ENCODE data around the gene PDS5B. TPM values are rescaled to one million over a fixed set of nuclear protein-coding genes. Genes with fewer than 3 reads are reported as not detected.

PDS5B gene
- total and polyA plus RNA-seq, 4 donors, result 39.1 to 136 (median 56.8) TPM

- no peaks in the 10 kb centered on the region for H3K4me1 ChIP-seq (ENCODE audit: control insufficient read depth, insufficient read depth, low read length)
- no peaks in the 10 kb centered on the region for H3K36me3 ChIP-seq (ENCODE audit: control insufficient read depth, insufficient read depth, low read length)
- no peak overlapping the region for H3K27ac ChIP-seq (ENCODE audit: low read depth, low read length)
- no peak overlapping the region for H3K4me3 ChIP-seq (ENCODE audit: low read depth, low read length)
- no CpG with 5 or more reads among the region's 5 CpGs for WGBS (ENCODE audit: insufficient coverage)
- H3K27me3 ChIP-seq (ENCODE audit: control insufficient read depth, insufficient read depth, low read length), result no peaks in the 10 kb centered on the region
- H3K9me3 ChIP-seq (ENCODE audit: control insufficient read depth, insufficient read depth, low read length), result no peaks in the 10 kb centered on the region
- no peak for DNase-seq (ENCODE audit: low read depth in 4 of 6, low spot score in 6 of 6)
These were observed 147.4 kb downstream of the PDS5B start for GRCh38 chr13:32733690-32734089.

DNA sequence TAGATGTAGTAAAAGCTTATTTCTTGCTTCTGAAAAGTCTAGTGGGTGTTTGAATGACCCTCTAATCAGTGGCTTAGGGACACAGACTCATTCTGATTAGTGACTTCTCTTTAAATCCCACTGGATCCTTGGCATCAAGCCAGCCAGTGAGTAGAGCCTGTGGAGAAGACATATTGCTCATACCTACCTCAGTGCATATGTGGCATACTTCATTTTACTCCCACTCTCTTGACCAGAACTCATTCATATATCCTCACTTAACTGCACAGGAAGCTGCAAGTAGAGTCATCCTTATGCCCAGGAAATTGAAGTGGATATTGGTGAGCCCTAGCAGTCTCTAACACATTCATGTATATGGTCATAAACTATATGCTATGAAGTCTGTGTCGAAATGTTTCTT lies 148.3 kb downstream of the PDS5B start:
- DNase-seq (ENCODE audit: low read depth in 4 of 6, low spot score in 6 of 6), result peak in 1 of 6 donors; percentile 7
- no CpG with 5 or more reads among the region's 1 CpG for WGBS (ENCODE audit: insufficient coverage)
- no peak overlapping the region for H3K4me3 ChIP-seq (ENCODE audit: low read depth, low read length)

DNA sequence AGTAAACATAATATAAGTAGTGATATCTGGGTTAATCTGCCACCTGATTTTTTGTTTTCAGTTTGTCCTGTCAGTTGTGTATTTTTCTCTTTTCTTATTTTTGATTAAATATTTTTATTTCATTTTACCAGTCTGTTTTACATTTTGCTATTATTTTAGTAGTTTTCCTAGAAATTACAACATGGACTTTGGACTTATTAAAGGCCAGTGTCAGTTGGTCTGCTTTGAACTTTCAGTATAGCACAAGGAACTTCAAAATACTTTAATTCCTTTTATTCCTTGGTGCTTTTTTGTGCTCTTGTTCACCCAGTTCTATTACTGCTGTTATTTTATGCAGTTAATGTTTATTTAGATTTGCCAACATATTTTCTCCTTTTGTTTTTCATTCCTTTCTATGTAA lies 149.6 kb downstream of the PDS5B start:
- no peaks in the 10 kb centered on the region for H3K36me3 ChIP-seq (ENCODE audit: control insufficient read depth, insufficient read depth, low read length)
- no peak overlapping the region for H3K27ac ChIP-seq (ENCODE audit: low read depth, low read length)
- no peaks in the 10 kb centered on the region for H3K9me3 ChIP-seq (ENCODE audit: control insufficient read depth, insufficient read depth, low read length)
- no peaks in the 10 kb centered on the region for H3K27me3 ChIP-seq (ENCODE audit: control insufficient read depth, insufficient read depth, low read length)
- no peak for DNase-seq (ENCODE audit: low read depth in 4 of 6, low spot score in 6 of 6)
- H3K4me1 ChIP-seq (ENCODE audit: control insufficient read depth, insufficient read depth, low read length), result no peaks in the 10 kb centered on the region
- H3K4me3 ChIP-seq (ENCODE audit: low read depth, low read length), result no peak overlapping the region

More for the DNA sequence above, 148.3 kb downstream of the PDS5B start:
- no peaks in the 10 kb centered on the region for H3K4me1 ChIP-seq (ENCODE audit: control insufficient read depth, insufficient read depth, low read length)
- H3K9me3 ChIP-seq (ENCODE audit: control insufficient read depth, insufficient read depth, low read length), result no peaks in the 10 kb centered on the region
- H3K27ac ChIP-seq (ENCODE audit: low read depth, low read length), result no peak overlapping the region
- no peaks in the 10 kb centered on the region for H3K36me3 ChIP-seq (ENCODE audit: control insufficient read depth, insufficient read depth, low read length)
- H3K27me3 ChIP-seq (ENCODE audit: control insufficient read depth, insufficient read depth, low read length), result no peaks in the 10 kb centered on the region

- Histone ChIP-seq H3K9me3 (ENCODE audit: control insufficient read depth, insufficient read depth, low read length) (no peaks in the 10 kb centered on the region), H3K4me1 (ENCODE audit: control insufficient read depth, insufficient read depth, low read length) (no peaks in the 10 kb centered on the region), H3K4me3 (ENCODE audit: low read depth, low read length) (no peak overlapping the region), H3K27ac (ENCODE audit: low read depth, low read length) (no peak overlapping the region), H3K36me3 (ENCODE audit: control insufficient read depth, insufficient read depth, low read length) (no peaks in the 10 kb centered on the region), H3K27me3 (ENCODE audit: control insufficient read depth, insufficient read depth, low read length) (no peaks in the 10 kb centered on the region)
- 67% methylated on average over 3 of the region's 4 CpGs for WGBS (ENCODE audit: insufficient coverage)
- DNase-seq (ENCODE audit: low read depth in 4 of 6, low spot score in 6 of 6), result no peak
These were observed 150.4 kb downstream of the PDS5B start for GRCh38 chr13:32736648-32737047.

- Histone ChIP-seq H3K27ac (ENCODE audit: low read depth, low read length) (peak overlapping the region; percentile 3), H3K36me3 (ENCODE audit: control insufficient read depth, insufficient read depth, low read length) (no peaks in the 10 kb centered on the region), H3K4me3 (ENCODE audit: low read depth, low read length) (no peak overlapping the region), H3K27me3 (ENCODE audit: control insufficient read depth, insufficient read depth, low read length) (no peaks in the 10 kb centered on the region), H3K4me1 (ENCODE audit: control insufficient read depth, insufficient read depth, low read length) (no peaks in the 10 kb centered on the region), H3K9me3 (ENCODE audit: control insufficient read depth, insufficient read depth, low read length) (no peaks in the 10 kb centered on the region)
- peak in 2 of 6 donors; percentile 11 to 24 for DNase-seq (ENCODE audit: low read depth in 4 of 6, low spot score in 6 of 6)
- WGBS (ENCODE audit: insufficient coverage), result 50% methylated on average over 1 of the region's 2 CpGs
These were observed 150.9 kb downstream of the PDS5B start for GRCh38 chr13:32737111-32737571.

DNA sequence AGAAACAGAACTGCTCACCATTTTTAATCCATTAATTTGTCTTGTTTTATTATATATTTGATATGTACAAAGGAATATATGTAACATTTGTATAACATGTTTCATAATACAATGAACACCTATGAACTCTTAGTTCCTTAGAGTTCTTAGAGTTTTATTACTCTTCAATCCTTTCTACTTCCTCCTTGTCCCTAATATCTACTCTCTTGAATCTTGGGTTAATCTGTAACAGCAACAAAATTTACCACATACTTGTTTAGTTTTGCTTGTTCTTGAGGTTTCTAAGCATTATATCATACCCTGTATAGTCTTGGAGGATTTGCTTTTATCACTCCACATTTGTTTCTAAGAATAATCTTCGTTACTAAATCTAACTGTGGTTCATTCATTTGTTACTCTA lies 151.4 kb downstream of the PDS5B start:
- Histone ChIP-seq H3K4me1 (ENCODE audit: control insufficient read depth, insufficient read depth, low read length) (no peaks in the 10 kb centered on the region), H3K27ac (ENCODE audit: low read depth, low read length) (peak overlapping the region; percentile 3), H3K4me3 (ENCODE audit: low read depth, low read length) (no peak overlapping the region), H3K27me3 (ENCODE audit: control insufficient read depth, insufficient read depth, low read length) (no peaks in the 10 kb centered on the region), H3K9me3 (ENCODE audit: control insufficient read depth, insufficient read depth, low read length) (no peaks in the 10 kb centered on the region), H3K36me3 (ENCODE audit: control insufficient read depth, insufficient read depth, low read length) (no peaks in the 10 kb centered on the region)
- no peak for DNase-seq (ENCODE audit: low read depth in 4 of 6, low spot score in 6 of 6)
- no CpG with 5 or more reads among the region's 1 CpG for WGBS (ENCODE audit: insufficient coverage)

DNA sequence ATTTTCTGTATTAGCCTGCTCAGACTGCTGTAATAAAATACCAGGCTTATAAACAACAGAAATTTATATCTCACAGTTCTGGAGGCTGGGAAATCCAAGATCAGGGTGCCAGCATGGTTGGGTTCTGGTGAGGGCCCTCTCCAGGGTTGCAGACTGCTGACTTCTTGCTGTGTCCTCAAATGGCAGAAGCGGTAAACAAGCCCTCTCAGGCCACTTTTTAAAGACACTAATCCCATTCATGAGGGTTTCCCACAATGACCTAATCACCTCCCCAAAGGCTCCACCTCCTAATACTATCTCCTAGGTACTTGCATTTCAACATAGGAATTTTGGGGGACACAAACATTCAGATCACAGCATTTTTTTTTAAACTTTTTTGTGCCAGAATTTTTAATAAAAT lies 159.3 kb downstream of the PDS5B start:
- Histone ChIP-seq H3K9me3 (ENCODE audit: control insufficient read depth, insufficient read depth, low read length) (no peaks in the 10 kb centered on the region), H3K27me3 (ENCODE audit: control insufficient read depth, insufficient read depth, low read length) (no peaks in the 10 kb centered on the region), H3K4me3 (ENCODE audit: low read depth, low read length) (no peak overlapping the region), H3K4me1 (ENCODE audit: control insufficient read depth, insufficient read depth, low read length) (no peaks in the 10 kb centered on the region), H3K27ac (ENCODE audit: low read depth, low read length) (no peak overlapping the region), H3K36me3 (ENCODE audit: control insufficient read depth, insufficient read depth, low read length) (no peaks in the 10 kb centered on the region)
- no peak for DNase-seq (ENCODE audit: low read depth in 4 of 6, low spot score in 6 of 6)
- 80% methylated on average over 1 of the region's 1 CpG for WGBS (ENCODE audit: insufficient coverage)

GRCh38 chr13:32746474-32746873 lies 160.2 kb downstream of the PDS5B start:
- Histone ChIP-seq H3K9me3 (ENCODE audit: control insufficient read depth, insufficient read depth, low read length) (no peaks in the 10 kb centered on the region), H3K27ac (ENCODE audit: low read depth, low read length) (no peak overlapping the region), H3K4me3 (ENCODE audit: low read depth, low read length) (no peak overlapping the region), H3K27me3 (ENCODE audit: control insufficient read depth, insufficient read depth, low read length) (no peaks in the 10 kb centered on the region), H3K4me1 (ENCODE audit: control insufficient read depth, insufficient read depth, low read length) (no peaks in the 10 kb centered on the region), H3K36me3 (ENCODE audit: control insufficient read depth, insufficient read depth, low read length) (peaks cover 2% of the 10 kb centered on the region)
- no peak for DNase-seq (ENCODE audit: low read depth in 4 of 6, low spot score in 6 of 6)
- WGBS (ENCODE audit: insufficient coverage), result 72% methylated on average over 3 of the region's 3 CpGs

DNA sequence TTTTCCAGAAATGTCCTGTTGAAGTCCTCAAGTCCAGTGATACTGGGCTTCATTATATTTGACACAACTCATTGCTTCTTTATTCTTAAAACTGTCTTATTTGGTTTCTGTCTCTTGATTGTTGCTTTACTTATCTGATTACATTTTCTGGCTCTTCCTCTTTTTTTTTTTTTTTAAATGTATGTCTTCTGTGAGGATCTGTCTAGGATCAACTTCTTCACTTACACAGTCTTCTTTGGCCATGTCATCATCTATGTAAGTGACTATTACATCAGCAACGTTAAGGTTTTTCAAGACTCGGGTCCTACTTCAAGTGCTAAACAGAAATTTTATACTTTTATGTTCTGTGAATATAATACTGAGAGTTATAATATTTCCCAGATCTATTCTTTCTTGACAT lies 162.1 kb downstream of the PDS5B start:
- DNase-seq (ENCODE audit: low read depth in 4 of 6, low spot score in 6 of 6), result no peak
- Histone ChIP-seq H3K4me1 (ENCODE audit: control insufficient read depth, insufficient read depth, low read length) (no peaks in the 10 kb centered on the region), H3K9me3 (ENCODE audit: control insufficient read depth, insufficient read depth, low read length) (no peaks in the 10 kb centered on the region), H3K27ac (ENCODE audit: low read depth, low read length) (no peak overlapping the region), H3K36me3 (ENCODE audit: control insufficient read depth, insufficient read depth, low read length) (peaks cover 2% of the 10 kb centered on the region), H3K4me3 (ENCODE audit: low read depth, low read length) (no peak overlapping the region), H3K27me3 (ENCODE audit: control insufficient read depth, insufficient read depth, low read length) (no peaks in the 10 kb centered on the region)
- no CpG with 5 or more reads among the region's 2 CpGs for WGBS (ENCODE audit: insufficient coverage)

GRCh38 chr13:32751340-32751739 lies 165.1 kb downstream of the PDS5B start:
- peaks cover 2% of the 10 kb centered on the region for H3K36me3 ChIP-seq (ENCODE audit: control insufficient read depth, insufficient read depth, low read length)
- DNase-seq (ENCODE audit: low read depth in 4 of 6, low spot score in 6 of 6), result no peak
- WGBS (ENCODE audit: insufficient coverage), result no CpG with 5 or more reads among the region's 4 CpGs
- H3K9me3 ChIP-seq (ENCODE audit: control insufficient read depth, insufficient read depth, low read length), result no peaks in the 10 kb centered on the region
- H3K27ac ChIP-seq (ENCODE audit: low read depth, low read length), result no peak overlapping the region
- H3K4me3 ChIP-seq (ENCODE audit: low read depth, low read length), result no peak overlapping the region
- no peaks in the 10 kb centered on the region for H3K4me1 ChIP-seq (ENCODE audit: control insufficient read depth, insufficient read depth, low read length)
- no peaks in the 10 kb centered on the region for H3K27me3 ChIP-seq (ENCODE audit: control insufficient read depth, insufficient read depth, low read length)

Measured in spinal cord (tissue), 10 donors.